HCT116 (cell line): Measurements from ENCODE around the gene FNIP2. TPM values are rescaled to one million over a fixed set of nuclear protein-coding genes. Genes with fewer than 3 reads are reported as not detected.

Source experiments
- ATAC-seq: fragments of 200-7000 bp; cut with Tn5 transposase; 2 replicates; pipeline ENCODE4 v1.9.1; 2020; ENCODE audit warnings: mild to moderate bottlenecking, moderate library complexity
- BruUV-seq: library from RNA; stranded (reverse); fragments of 400-500 nt; replicated peaks from 2 replicates; lab custom pipeline; 2021; lab: Mats Ljungman, UMichigan
- CTCF ChIA-PET: fragments of 300-600 bp; sonication (Branson Sonifier 250); formaldehyde crosslinking; loops from one replicate; lab custom pipeline; 2021; ENCODE audit warnings: antibody characterized with exemption; lab: Charles Lee
- POLR2A ChIA-PET: fragments of 300-600, 350-600 bp; sonication (Branson Sonifier 250); formaldehyde crosslinking; loops from one replicate; lab custom pipeline; 2021; ENCODE audit warnings: antibody characterized with exemption; lab: Charles Lee
- RAD21 ChIA-PET, 2 experiments: fragments of 300-600 bp; sonication (Branson Sonifier 250); formaldehyde crosslinking; loops; one replicate each; lab custom pipeline; 2023; ENCODE audit warnings: low total read pairs in 2 of 2; ENCODE audit not compliant: uncharacterized antibody in 2 of 2, unreplicated experiment in 2 of 2, low non-redundant PET in 1 of 2; lab: Charles Lee
- DNase-seq: peaks from one replicate; pipeline ENCODE4 v3.0.0-alpha.2; 2010; ENCODE audit warnings: low read depth, low spot score
- H2AFZ ChIP-seq: fragments of 200-600 bp; shearing (Covaris generic), sonication (generic); 2 replicates; pipeline ENCODE4 v1.6.1; 2017; ENCODE audit warnings: low read depth, mixed run types, mixed read lengths, antibody characterized with exemption, low read length; ENCODE audit not compliant: poor library complexity, severe bottlenecking
- H3K27ac ChIP-seq: 2 replicates; pipeline ENCODE4 v1.5.1; 2012; ENCODE audit warnings: low read depth, low read length
- H3K27me3 ChIP-seq: fragments of 200-600 bp; sonication (generic); 2 replicates; pipeline ENCODE4 v1.6.1; 2016; ENCODE audit warnings: mixed run types, low read length, mixed read lengths; ENCODE audit not compliant: insufficient read depth
- H3K36me3 ChIP-seq, 2 experiments: fragments of 200-500 bp in 1 of 2; fragments of 200-600 bp in 1 of 2; sonication (Bioruptor generic) in 1 of 2; sonication (generic) in 1 of 2; 2 replicates each; pipeline versions ENCODE4 v1.5.1 to v1.6.1; 2014 to 2016; ENCODE audit warnings: low read length in 2 of 2, inconsistent platforms in 1 of 2, mixed read lengths in 1 of 2, mixed run types in 1 of 2; ENCODE audit not compliant: insufficient read depth in 2 of 2, control insufficient read depth in 1 of 2
- H3K4me1 ChIP-seq, 2 experiments: fragments of 200-600 bp in 1 of 2; sonication (generic) in 1 of 2; 2 replicates each; pipeline versions ENCODE4 v1.5.1 to v1.6.1; 2012 to 2017; ENCODE audit warnings: low read length in 2 of 2, inconsistent platforms in 1 of 2, mild to moderate bottlenecking in 1 of 2, mixed read lengths in 1 of 2, mixed run types in 1 of 2, moderate library complexity in 1 of 2; ENCODE audit not compliant: insufficient read depth in 2 of 2, control insufficient read depth in 1 of 2
- H3K4me2 ChIP-seq: fragments of 200-600 bp; sonication (generic); 2 replicates; pipeline ENCODE4 v1.6.1; 2017; ENCODE audit warnings: mixed run types, low read length, mixed read lengths
- H3K4me3 ChIP-seq, 2 experiments: fragments of 200-600 bp in 1 of 2; sonication (generic) in 1 of 2; replicated peaks in 1 of 2; 2 replicates each; pipeline ENCODE4 v1.5.1; 2011 to 2016; ENCODE audit warnings: low read length in 2 of 2, control low read depth in 1 of 2, low read depth in 1 of 2, mild to moderate bottlenecking in 1 of 2, mixed read lengths in 1 of 2, mixed run types in 1 of 2
- H3K79me2 ChIP-seq: fragments of 200-600 bp; sonication (generic); 2 replicates; pipeline ENCODE4 v1.6.1; 2017; ENCODE audit warnings: mild to moderate bottlenecking, mixed run types, low read length, moderate library complexity, mixed read lengths; ENCODE audit not compliant: insufficient read depth
- H3K9ac ChIP-seq: fragments of 200-600 bp; sonication (generic); 2 replicates; pipeline ENCODE4 v1.6.1; 2016; ENCODE audit warnings: low read length, mixed read lengths
- H3K9me2 ChIP-seq: fragments of 200-600 bp; sonication (generic), shearing (Covaris generic); 2 replicates; pipeline ENCODE4 v1.6.1; 2017; ENCODE audit warnings: mixed run types, mild to moderate bottlenecking, moderate library complexity; ENCODE audit not compliant: insufficient read depth
- H3K9me3 ChIP-seq, 2 experiments: fragments of 200-500 bp in 1 of 2; fragments of 200-600 bp in 1 of 2; sonication (Bioruptor generic) in 1 of 2; sonication (generic) in 1 of 2; 2 replicates each; pipeline ENCODE4 v1.6.1; 2014 to 2017; ENCODE audit warnings: low read length in 2 of 2, mixed read lengths in 2 of 2, inconsistent platforms in 1 of 2, low read depth in 1 of 2, mild to moderate bottlenecking in 1 of 2, mixed run types in 1 of 2, moderate library complexity in 1 of 2; ENCODE audit not compliant: control insufficient read depth in 1 of 2, insufficient read depth in 1 of 2
- H4K20me1 ChIP-seq: fragments of 200-600 bp; sonication (generic), shearing (Covaris generic); 2 replicates; pipeline ENCODE4 v1.6.1; 2017; ENCODE audit warnings: mixed run types, mild to moderate bottlenecking, moderate library complexity; ENCODE audit not compliant: insufficient read depth
- SIN3A ChIP-seq: IDR thresholded peaks from 2 replicates; pipeline ENCODE4 v1.6.1; 2012; ENCODE audit warnings: low read depth
- SP1 ChIP-seq: IDR thresholded peaks from 2 replicates; pipeline ENCODE4 v1.6.1; 2012; ENCODE audit warnings: low read depth
- TCF7L2 ChIP-seq: IDR thresholded peaks from 2 replicates; pipeline ENCODE4 v1.7.0; 2011; ENCODE audit warnings: borderline replicate concordance, inconsistent platforms; ENCODE audit not compliant: insufficient read depth, insufficient read length; ENCODE audit errors: extremely low read depth
- YY1 ChIP-seq: IDR thresholded peaks from 2 replicates; pipeline ENCODE4 v1.6.1; 2011; ENCODE audit warnings: low read length, low read depth, moderate library complexity, mild to moderate bottlenecking; ENCODE audit not compliant: insufficient replicate concordance; ENCODE audit errors: extremely low read depth
- ZNF274 ChIP-seq: fragments of 200-500 bp; sonication (Bioruptor generic); IDR thresholded peaks from 2 replicates; pipeline ENCODE4 v1.6.1; 2014; ENCODE audit warnings: mild to moderate bottlenecking, low read depth, low read length, inconsistent platforms
- intact Hi-C: fragments of 100-400 bp; cut with micrococcal nuclease; formaldehyde crosslinking; loops from 2 replicates; pipeline ENCODE4 v1.10.0; 2022
- total RNA-seq: library from RNA; stranded (reverse); gene quantifications from one replicate; pipeline ENCODE4 v1.2.1, GENCODE V29; 2021; ENCODE audit not compliant: unreplicated experiment
- TF ChIP-seq, protein P1 (sequence below): IDR thresholded peaks from 2 replicates; pipeline ENCODE4 v1.6.1; 2012; ENCODE audit warnings: low read depth
- TF ChIP-seq, protein P2 (sequence below): IDR thresholded peaks from 2 replicates; pipeline ENCODE4 v1.6.1; 2012
- TF ChIP-seq, protein P3 (sequence below): IDR thresholded peaks from 2 replicates; pipeline ENCODE4 v1.6.1; 2011; ENCODE audit warnings: mild to moderate bottlenecking, low read length, moderate library complexity; ENCODE audit not compliant: insufficient replicate concordance; ENCODE audit errors: extremely low read depth
- TF ChIP-seq, protein P4 (sequence below), 3 experiments: fragments of 200-600 bp in 1 of 3; sonication (generic) in 1 of 3; IDR thresholded peaks in 2 of 3; conservative IDR thresholded peaks in 1 of 3; 2 replicates each; pipeline ENCODE4 v1.5.1; 2012 to 2017; ENCODE audit warnings: low read depth in 2 of 3, low read length in 2 of 3, antibody characterized with exemption in 1 of 3, borderline replicate concordance in 1 of 3, control low read depth in 1 of 3, mild to moderate bottlenecking in 1 of 3, mixed read lengths in 1 of 3, mixed run types in 1 of 3, moderate library complexity in 1 of 3; ENCODE audit not compliant: insufficient read depth in 1 of 3

The FNIP2 gene
- total RNA-seq, 1 experiment from 2014 or later, result 4.8 TPM

DNA sequence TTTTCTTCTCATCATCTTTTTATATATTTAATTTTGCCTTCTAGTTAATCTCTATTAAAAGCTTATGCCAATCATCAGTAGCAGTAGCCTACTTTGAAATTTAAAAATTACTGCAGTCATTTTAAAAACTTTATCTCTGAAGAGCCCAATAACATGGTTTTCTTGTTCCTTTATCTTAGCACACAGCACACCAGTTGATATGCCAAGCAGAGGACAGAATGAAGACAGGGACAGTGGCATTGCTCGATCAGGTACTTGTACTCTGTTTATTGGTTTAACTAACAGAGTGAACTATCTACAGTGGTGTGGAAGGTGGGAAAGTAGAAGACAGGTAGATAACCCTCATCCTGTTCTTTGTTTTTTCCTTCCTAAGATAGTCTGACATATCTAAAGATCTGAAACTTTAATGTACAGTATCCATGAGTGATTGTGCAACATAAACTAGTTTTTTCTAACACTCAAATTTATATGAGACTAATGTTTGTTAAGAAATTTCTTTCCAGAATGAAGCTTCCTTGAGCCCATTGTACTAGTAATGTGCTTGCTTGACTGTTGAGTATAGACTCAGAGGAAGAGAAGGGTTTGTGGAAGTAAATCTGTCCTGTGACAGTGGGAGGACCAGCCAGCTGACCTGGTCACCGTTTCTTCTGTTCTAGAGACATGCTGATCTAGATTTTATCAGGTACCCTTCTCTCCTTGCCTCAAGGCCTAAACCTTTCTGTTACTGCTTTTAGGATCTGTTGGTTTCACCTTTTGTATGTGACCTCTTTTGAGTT, 66.6 kb downstream of the FNIP2 start (continued):
- TF ChIP-seq, protein P1, sequence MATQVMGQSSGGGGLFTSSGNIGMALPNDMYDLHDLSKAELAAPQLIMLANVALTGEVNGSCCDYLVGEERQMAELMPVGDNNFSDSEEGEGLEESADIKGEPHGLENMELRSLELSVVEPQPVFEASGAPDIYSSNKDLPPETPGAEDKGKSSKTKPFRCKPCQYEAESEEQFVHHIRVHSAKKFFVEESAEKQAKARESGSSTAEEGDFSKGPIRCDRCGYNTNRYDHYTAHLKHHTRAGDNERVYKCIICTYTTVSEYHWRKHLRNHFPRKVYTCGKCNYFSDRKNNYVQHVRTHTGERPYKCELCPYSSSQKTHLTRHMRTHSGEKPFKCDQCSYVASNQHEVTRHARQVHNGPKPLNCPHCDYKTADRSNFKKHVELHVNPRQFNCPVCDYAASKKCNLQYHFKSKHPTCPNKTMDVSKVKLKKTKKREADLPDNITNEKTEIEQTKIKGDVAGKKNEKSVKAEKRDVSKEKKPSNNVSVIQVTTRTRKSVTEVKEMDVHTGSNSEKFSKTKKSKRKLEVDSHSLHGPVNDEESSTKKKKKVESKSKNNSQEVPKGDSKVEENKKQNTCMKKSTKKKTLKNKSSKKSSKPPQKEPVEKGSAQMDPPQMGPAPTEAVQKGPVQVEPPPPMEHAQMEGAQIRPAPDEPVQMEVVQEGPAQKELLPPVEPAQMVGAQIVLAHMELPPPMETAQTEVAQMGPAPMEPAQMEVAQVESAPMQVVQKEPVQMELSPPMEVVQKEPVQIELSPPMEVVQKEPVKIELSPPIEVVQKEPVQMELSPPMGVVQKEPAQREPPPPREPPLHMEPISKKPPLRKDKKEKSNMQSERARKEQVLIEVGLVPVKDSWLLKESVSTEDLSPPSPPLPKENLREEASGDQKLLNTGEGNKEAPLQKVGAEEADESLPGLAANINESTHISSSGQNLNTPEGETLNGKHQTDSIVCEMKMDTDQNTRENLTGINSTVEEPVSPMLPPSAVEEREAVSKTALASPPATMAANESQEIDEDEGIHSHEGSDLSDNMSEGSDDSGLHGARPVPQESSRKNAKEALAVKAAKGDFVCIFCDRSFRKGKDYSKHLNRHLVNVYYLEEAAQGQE, result no peak
- TF ChIP-seq YY1, result no peak
- TF ChIP-seq, protein P2, sequence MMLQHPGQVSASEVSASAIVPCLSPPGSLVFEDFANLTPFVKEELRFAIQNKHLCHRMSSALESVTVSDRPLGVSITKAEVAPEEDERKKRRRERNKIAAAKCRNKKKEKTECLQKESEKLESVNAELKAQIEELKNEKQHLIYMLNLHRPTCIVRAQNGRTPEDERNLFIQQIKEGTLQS, result no peak
- no peak for TF ChIP-seq SIN3A
- TF ChIP-seq SP1, result no peak
- TF ChIP-seq, all 23 proteins: peak for 0

DNA sequence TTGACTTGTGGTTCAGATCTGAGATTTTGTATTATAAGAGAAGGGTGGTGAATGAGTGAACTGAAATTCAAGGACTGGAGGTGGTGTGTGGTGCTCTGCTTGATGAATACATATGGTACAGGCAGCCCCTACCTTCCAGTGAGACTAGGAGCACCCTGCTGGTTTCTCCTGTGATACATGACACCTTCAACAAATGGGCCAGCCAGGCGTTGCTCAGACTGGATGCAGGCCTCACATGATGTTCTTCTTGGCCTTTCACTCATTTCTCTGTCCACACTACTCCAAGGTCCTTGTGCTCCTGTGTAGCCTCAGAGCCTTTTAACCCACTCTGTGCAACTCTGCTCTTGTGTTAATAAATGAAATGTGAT, 67.2 kb downstream of the FNIP2 start:
- no peaks in the 10 kb centered on the region for H3K79me2 ChIP-seq
- H3K36me3 ChIP-seq, result no peaks in the 10 kb centered on the region
- no peak overlapping the region for H3K4me3 ChIP-seq
- BruUV-seq, result no TSS peak
- H3K4me1 ChIP-seq, result no peaks in the 10 kb centered on the region; a peak in 1 of 4 replicates
- H3K27me3 ChIP-seq, result no peaks in the 10 kb centered on the region
- DNase-seq, result no peak
- no peaks in the 10 kb centered on the region for H4K20me1 ChIP-seq
- CTCF ChIA-PET, result no interaction called here
- H3K9ac ChIP-seq, result no peak overlapping the region
- RAD21 ChIA-PET, result no interaction called here
- no peak overlapping the region for H3K4me2 ChIP-seq
- POLR2A ChIA-PET, result no interaction called here
- ATAC-seq, result no peak
- intact Hi-C loops, result no loop called here
- H3K9me2 ChIP-seq, result no peaks in the 10 kb centered on the region
- H2AFZ ChIP-seq, result no peak overlapping the region
- no peak overlapping the region for H3K27ac ChIP-seq
- no peaks in the 10 kb centered on the region for H3K9me3 ChIP-seq
- TF ChIP-seq, protein P3, sequence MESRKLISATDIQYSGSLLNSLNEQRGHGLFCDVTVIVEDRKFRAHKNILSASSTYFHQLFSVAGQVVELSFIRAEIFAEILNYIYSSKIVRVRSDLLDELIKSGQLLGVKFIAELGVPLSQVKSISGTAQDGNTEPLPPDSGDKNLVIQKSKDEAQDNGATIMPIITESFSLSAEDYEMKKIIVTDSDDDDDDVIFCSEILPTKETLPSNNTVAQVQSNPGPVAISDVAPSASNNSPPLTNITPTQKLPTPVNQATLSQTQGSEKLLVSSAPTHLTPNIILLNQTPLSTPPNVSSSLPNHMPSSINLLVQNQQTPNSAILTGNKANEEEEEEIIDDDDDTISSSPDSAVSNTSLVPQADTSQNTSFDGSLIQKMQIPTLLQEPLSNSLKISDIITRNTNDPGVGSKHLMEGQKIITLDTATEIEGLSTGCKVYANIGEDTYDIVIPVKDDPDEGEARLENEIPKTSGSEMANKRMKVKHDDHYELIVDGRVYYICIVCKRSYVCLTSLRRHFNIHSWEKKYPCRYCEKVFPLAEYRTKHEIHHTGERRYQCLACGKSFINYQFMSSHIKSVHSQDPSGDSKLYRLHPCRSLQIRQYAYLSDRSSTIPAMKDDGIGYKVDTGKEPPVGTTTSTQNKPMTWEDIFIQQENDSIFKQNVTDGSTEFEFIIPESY, result no peak
- TF ChIP-seq YY1, result no peak
- no peak for TF ChIP-seq ZNF274
- TF ChIP-seq, protein P1, result no peak
- TF ChIP-seq, protein P4, sequence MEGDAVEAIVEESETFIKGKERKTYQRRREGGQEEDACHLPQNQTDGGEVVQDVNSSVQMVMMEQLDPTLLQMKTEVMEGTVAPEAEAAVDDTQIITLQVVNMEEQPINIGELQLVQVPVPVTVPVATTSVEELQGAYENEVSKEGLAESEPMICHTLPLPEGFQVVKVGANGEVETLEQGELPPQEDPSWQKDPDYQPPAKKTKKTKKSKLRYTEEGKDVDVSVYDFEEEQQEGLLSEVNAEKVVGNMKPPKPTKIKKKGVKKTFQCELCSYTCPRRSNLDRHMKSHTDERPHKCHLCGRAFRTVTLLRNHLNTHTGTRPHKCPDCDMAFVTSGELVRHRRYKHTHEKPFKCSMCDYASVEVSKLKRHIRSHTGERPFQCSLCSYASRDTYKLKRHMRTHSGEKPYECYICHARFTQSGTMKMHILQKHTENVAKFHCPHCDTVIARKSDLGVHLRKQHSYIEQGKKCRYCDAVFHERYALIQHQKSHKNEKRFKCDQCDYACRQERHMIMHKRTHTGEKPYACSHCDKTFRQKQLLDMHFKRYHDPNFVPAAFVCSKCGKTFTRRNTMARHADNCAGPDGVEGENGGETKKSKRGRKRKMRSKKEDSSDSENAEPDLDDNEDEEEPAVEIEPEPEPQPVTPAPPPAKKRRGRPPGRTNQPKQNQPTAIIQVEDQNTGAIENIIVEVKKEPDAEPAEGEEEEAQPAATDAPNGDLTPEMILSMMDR (IDR thresholded peaks at IDR 0.05 in 2 of 3, conservative IDR thresholded peaks at IDR 0.05 in 1 of 3; ENCODE audit: borderline replicate concordance in 1 of 3, insufficient read depth in 1 of 3, low read depth in 2 of 3, low read length in 2 of 3), result no peak
- no peak for TF ChIP-seq TCF7L2
